ENCODE results near the gene NCK2.

Gene NCK2

DNA sequence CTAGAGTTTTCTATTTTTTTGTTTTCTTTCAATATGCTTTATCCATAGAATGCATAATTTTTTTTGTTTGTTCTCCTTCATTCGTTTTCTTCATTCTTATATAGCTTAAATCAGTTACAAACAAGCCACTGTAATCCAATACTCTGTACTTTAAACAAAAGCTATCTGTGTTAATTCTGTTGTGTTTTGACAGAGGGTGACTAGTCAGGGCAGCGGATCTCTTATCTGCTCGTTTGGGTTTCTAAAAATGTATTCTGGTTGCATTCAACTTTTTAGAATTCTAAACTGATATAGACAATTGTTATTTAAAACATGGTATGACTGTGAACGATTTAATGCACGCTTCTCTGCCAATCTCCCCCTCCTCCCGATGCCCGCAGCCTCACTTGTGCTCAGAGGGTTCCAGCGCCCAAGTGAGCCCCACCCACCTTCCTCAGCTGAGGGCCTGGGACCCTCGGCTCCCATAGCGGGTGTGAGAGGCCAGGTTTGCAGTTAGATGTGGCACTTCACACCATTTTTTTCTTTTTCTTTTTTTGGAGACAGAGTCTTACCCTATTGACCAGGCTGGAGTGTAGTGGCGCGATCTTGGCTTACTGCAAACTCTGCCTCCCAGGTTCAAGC is 44.1 kb downstream of the NCK2 start:
- in situ Hi-C loops (cut with MboI; ENCODE audit: low sequenced_read_pairs): loop anchor here (10.0 kb wide), 1 partner anchor 96 kb away; no protein-coding TSS in a partner anchor

DNA sequence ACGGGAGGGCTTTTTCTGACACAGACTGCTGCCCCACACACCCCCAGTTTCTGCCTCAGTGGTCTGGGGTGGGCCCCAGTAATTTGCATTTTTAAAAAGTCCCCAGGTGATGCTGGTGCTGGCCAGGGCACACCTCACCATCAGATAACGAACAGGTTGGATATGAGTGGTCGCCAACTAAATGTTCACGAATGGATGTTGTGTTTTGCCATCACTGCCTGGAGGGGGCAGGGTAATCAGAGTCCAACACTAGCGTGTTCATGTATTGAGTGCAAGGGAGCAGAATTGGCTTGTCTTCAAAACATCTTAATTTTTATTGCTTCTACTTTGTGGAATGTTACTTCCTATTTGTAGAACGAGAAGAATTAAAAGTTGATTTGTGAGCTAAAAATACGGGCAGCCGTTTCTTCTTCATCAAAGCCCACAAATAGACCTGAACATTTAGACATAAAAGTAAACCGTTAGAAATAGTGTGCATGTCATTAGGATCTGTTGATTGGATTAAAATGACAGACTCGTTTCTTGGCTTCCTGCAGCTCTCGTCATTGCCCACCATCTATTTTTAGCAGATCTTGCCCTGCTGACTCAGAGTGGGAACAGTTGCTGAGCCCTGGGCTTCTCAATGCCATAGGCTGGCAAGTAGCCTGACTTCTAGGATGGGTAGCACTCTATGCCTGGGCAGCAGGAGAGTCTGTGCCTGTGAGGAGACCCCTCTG is 45.2 kb downstream of the NCK2 start:
- in situ Hi-C loops (cut with MboI; ENCODE audit: low sequenced_read_pairs): loop anchor here (10.0 kb wide), 1 partner anchor 95 kb away; no protein-coding TSS in a partner anchor

DNA sequence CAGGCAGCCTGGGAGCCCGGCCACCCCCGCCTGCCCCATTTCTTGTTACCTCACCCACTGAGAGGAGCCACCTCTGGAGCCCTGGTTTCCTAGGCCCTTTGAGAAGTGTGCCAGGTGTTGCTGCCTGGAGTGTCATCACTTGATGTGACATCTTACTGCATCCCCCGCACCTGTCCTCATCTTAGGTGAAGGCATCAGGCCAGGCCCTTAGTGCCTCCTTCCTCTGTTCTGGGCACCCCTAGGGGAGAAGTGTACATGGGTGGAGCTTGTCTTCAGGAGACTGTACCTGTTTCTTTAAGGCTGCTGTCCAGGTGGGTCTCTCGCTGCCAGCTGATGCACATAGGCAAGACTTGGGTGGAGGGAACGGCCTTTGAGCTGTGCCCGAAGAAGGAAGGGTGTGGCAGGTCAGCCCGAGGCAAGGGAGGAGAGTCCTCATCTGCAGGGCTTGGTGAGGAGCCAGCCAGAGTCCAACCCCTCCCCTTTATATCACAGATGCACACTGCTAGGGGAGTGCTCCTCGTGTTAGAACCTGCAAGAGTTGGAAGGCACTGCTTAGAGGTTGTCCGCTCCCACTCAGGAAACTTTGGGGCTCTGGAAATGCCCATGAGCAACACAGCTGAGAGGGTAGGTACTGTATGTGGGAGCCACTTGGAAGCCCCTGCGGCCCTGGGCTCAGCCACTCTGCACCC is 45.9 kb downstream of the NCK2 start:
- in situ Hi-C loops (cut with MboI; ENCODE audit: low sequenced_read_pairs): no loop called here

DNA sequence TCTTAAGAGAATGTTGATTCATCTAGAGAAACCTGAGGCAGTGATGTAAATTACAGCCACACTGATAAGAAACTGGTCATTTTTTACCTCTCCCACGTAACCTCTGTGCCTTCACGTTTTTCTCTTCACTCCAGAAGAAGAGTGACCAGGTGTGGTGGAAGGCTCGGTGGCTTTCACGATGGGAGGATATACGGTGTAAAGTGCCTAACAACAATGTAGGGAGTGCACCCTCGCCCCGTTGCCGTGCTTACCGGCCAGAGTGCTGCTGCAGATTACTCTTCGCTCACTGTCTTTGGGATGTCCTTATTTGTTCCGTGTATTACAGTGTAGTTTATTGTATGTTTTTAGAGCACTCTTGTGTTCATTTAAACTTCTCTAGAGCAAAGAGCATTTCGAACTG is 46.5 kb downstream of the NCK2 start:
- in situ Hi-C loops (cut with MboI; ENCODE audit: low sequenced_read_pairs): no loop called here

GRCh38 chr2:105792561-105792960 is 47.8 kb downstream of the NCK2 start:
- in situ Hi-C loops (cut with MboI; ENCODE audit: low sequenced_read_pairs): no loop called here

- in situ Hi-C loops (cut with MboI; ENCODE audit: low sequenced_read_pairs): no loop called here
Measured at GRCh38 chr2:105793196-105793975, 48.7 kb downstream of the NCK2 start.

DNA sequence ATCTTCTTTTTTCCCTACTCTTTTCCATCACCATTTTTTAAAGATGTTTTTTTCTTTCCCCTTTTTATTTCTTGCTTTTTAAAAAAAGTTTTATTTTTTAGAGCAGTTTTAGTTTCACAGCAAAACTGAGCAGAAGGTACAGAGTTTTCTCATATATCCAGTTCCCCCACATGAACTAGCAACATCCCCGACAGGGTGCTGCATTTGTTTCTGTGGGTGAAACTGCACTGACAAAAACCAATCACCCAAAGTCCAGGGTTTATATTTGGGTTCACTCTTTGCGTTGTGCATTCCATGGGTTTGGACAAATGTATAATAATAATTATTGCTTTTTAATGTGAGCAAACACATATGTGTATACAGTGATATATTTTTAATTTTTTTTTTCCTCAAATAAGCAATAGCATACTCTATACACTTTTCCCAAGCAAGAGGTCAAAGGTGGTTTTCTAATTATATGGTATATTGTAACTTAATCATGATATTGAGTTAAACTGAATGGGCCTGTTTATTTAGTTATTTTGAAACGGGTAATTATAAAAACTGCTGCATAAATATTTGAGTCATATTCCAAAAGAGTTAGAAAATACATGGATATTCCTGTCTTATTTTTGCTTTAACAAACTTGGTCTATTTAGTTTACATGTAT is 50.3 kb downstream of the NCK2 start:
- in situ Hi-C loops (cut with MboI; ENCODE audit: low sequenced_read_pairs): no loop called here

DNA sequence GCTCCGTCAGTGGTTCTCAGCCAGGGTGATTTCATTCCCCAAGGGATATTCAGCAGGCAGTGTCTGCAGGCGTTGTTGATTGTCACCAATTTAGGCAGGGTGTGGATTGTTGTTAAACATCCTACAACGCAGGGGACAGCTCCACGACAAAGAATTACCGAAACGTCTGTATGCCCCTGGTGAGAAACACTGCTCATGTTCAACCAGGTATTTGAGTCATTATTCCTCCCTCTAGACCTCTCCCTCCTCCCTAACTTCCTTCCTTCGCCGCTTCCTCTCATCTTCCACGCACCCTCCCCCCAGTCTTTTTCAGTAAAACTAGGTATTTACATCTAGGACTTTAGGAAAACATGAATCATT is 50.8 kb downstream of the NCK2 start:
- in situ Hi-C loops (cut with MboI; ENCODE audit: low sequenced_read_pairs): no loop called here

DNA sequence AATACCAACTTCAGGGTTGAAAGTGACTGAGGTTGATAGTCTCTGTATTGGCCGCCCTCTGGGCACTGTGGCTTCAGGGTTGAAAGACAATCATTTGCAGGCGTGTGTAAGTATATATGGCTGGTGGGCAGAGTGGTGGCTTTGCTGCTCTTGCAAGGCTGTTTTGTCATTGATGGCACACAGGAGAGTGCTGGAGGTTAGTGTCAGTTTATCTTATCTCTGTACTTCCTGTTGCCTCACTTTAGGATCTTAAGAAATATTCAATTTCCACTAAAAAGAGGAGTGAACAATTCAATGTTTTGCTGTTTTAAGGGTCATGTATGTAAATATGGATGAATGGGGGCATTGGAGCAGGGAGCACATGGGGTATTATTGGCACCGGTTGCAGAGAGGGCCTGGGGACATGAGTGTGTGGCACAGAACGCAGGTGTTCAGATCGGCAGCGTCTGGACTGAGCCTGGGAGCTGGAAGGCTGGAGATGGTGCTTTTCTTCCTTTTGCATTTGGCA is 51.5 kb downstream of the NCK2 start:
- in situ Hi-C loops (cut with MboI; ENCODE audit: low sequenced_read_pairs): no loop called here

DNA sequence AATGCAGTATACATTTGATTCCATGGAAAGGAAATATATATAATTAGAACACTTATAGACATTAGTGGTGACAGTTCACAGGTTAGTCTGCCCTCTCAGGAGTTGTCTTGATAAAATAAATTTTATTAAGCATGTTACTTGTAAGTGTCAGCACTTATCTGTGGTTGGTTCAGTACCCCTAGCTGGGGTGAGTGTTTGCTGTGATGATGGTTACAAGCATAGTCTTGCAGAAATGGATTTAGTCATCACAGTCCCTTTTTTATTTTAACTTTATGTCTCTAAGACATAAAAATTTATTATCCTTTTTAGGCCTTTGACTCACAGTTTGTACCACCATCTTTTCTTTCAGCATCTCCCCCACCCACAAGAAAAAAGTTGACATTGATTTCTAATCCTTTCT is 52.1 kb downstream of the NCK2 start:
- in situ Hi-C loops (cut with MboI; ENCODE audit: low sequenced_read_pairs): no loop called here

DNA sequence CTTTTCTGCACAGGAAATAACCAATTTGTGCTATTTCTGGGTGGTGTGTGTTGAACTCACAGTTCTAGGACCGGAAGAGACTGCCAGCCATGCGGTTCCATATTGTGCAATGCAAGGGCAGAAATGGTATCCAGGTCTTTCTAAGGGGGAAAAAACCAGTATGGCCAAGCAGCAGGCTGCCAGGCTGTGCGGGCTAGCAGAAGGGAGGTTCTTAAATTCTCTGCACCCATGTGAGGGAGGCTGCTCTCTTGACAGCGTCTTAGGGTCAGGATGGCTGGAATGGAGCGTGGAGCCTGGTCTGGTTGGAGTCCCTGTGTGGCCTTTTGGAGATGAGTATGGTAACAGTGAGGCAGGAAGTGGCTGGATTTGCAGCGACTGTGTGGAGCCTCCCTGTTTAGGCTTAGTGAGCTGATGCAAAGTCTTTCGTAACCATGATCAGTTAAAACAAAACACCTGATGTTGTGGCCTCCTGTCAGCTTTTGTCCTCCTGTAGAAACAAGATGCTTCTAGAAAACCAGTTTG is 52.6 kb downstream of the NCK2 start:
- in situ Hi-C loops (cut with MboI; ENCODE audit: low sequenced_read_pairs): no loop called here

DNA sequence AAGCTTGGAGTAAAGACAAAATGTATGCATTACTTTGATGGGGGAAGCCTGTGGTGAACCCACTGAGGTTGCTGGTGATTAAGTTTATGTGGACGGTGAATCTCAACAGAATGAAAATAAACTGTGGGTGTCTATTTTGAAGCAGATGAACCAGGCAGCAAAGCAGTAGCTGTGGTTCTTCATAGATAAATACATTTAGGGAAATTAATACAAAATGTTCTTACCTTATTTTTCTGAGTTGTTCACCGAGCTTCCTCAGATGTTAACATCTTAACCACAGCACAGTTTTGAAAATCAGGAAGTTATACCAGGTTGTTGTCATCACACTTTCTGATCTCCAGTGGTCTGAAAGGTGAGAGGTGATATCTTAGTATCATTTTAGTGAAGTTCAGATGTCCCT is 53.9 kb downstream of the NCK2 start:
- in situ Hi-C loops (cut with MboI; ENCODE audit: low sequenced_read_pairs): no loop called here

- in situ Hi-C loops (cut with MboI; ENCODE audit: low sequenced_read_pairs): no loop called here
Measured at GRCh38 chr2:105800036-105800713, 55.5 kb downstream of the NCK2 start.

GRCh38 chr2:105800953-105801635 is 56.4 kb downstream of the NCK2 start:
- in situ Hi-C loops (cut with MboI; ENCODE audit: low sequenced_read_pairs): no loop called here

GRCh38 chr2:105801961-105802360 is 57.2 kb downstream of the NCK2 start:
- in situ Hi-C loops (cut with MboI; ENCODE audit: low sequenced_read_pairs): no loop called here

DNA sequence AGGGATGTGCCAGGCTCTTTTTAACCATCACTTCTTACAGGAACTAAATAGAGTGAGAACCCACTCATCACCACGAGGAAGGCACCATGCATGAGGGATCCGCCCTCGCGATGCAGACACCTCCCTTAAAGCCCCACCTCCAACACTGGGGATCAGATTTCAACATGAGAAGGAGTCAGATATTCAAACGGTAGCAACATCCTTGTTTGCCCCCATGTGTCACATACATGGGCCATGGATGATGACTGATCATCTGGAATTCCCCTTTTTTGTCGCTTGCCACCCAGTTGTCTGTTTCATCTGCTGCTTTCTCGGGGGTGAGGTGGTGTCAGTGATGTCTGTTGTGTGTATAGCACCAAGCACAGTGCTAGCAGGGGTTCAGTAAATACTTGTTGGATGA is 57.9 kb downstream of the NCK2 start:
- in situ Hi-C loops (cut with MboI; ENCODE audit: low sequenced_read_pairs): no loop called here

- in situ Hi-C loops (cut with MboI; ENCODE audit: low sequenced_read_pairs): no loop called here
Measured at GRCh38 chr2:105803337-105803736, 58.6 kb downstream of the NCK2 start.

- in situ Hi-C loops (cut with MboI; ENCODE audit: low sequenced_read_pairs): no loop called here
Measured at GRCh38 chr2:105803773-105804172, 59.1 kb downstream of the NCK2 start.

DNA sequence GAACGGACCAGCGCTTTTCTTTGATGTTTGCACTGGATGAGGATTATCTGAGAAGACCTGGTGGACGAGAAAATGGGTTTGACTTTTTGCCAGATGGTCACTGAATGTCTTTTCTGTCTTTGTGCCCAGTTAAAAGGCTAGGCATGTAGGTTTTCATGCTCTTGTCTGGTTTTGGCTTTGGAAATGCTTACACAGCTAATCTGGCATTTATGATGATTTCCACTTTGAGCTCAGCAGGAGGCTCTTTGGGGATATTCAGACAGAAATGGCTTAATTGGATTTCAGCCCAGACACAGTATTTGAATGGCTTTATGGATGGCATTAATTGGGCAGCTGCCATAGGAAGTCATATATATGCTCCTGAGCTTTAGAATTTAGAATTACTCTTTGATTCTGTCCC is 59.6 kb downstream of the NCK2 start:
- in situ Hi-C loops (cut with MboI; ENCODE audit: low sequenced_read_pairs): no loop called here
